Measurements from ENCODE around the gene FGF10.

Gene FGF10

GRCh38 chr5:44365345-44365744 lies 23.9 kb downstream of the FGF10 start:
- peak; percentile 2 for DNase-seq (ENCODE audit: low read depth, low spot score)
- no peak overlapping the region for H3K4me3 ChIP-seq (ENCODE audit: low read depth, low read length)
- POLR2A ChIA-PET = no interaction called here
- TF ChIP-seq CTCF (IDR thresholded peaks at IDR 0.05; ENCODE audit: insufficient read depth, low read length, missing control alignments) = no peak
- CTCF ChIA-PET = interaction anchor here (0.6 kb wide), 1 partner anchor 899 kb away, joined by 3 read pairs; no protein-coding TSS in a partner anchor

GRCh38 chr5:44364097-44364496 lies 25.1 kb downstream of the FGF10 start:
- DNase-seq (ENCODE audit: low read depth, low spot score) = no peak
- ChIA-PET CTCF (no interaction called here), POLR2A (no interaction called here)
- no peak for TF ChIP-seq CTCF (IDR thresholded peaks at IDR 0.05; ENCODE audit: insufficient read depth, low read length, missing control alignments)
- H3K4me3 ChIP-seq (ENCODE audit: low read depth, low read length) = no peak overlapping the region

GRCh38 chr5:44361342-44362001 lies 27.7 kb downstream of the FGF10 start:
- CTCF ChIA-PET = no interaction called here
- no peak for DNase-seq (ENCODE audit: low read depth, low spot score)
- POLR2A ChIA-PET = no interaction called here
- no peak for TF ChIP-seq CTCF (IDR thresholded peaks at IDR 0.05; ENCODE audit: insufficient read depth, low read length, missing control alignments)
- no peak overlapping the region for H3K4me3 ChIP-seq (ENCODE audit: low read depth, low read length)

GRCh38 chr5:44360919-44361318 lies 28.3 kb downstream of the FGF10 start:
- H3K4me3 ChIP-seq (ENCODE audit: low read depth, low read length) = no peak overlapping the region
- ChIA-PET POLR2A (no interaction called here), CTCF (no interaction called here)
- DNase-seq (ENCODE audit: low read depth, low spot score) = no peak
- TF ChIP-seq CTCF (IDR thresholded peaks at IDR 0.05; ENCODE audit: insufficient read depth, low read length, missing control alignments) = no peak

GRCh38 chr5:44358421-44358820 lies 30.8 kb downstream of the FGF10 start:
- POLR2A ChIA-PET = no interaction called here
- no peak overlapping the region for H3K4me3 ChIP-seq (ENCODE audit: low read depth, low read length)
- CTCF ChIA-PET = no interaction called here
- TF ChIP-seq CTCF (IDR thresholded peaks at IDR 0.05; ENCODE audit: insufficient read depth, low read length, missing control alignments) = no peak
- no peak for DNase-seq (ENCODE audit: low read depth, low spot score)

- H3K4me3 ChIP-seq (ENCODE audit: low read depth, low read length) = no peak overlapping the region
- no peak for DNase-seq (ENCODE audit: low read depth, low spot score)
- POLR2A ChIA-PET = no interaction called here
- CTCF ChIA-PET = interaction anchor here (1.3 kb wide), 1 partner anchor 25 kb away, joined by 3 read pairs; no protein-coding TSS in a partner anchor
- no peak for TF ChIP-seq CTCF (IDR thresholded peaks at IDR 0.05; ENCODE audit: insufficient read depth, low read length, missing control alignments)
These were observed 33.0 kb downstream of the FGF10 start for GRCh38 chr5:44356231-44356630.
